22Rv1 (cell line): Measurements from ENCODE around the gene PTPRE.

Experiments used
- CTCF ChIP-seq: fragments of 450-650 bp; IDR thresholded peaks from 2 replicates; pipeline ENCODE4 v1.5.1; 2017; ENCODE audit warnings: mild to moderate bottlenecking
- ZFX ChIP-seq: fragments of 450-650 bp; IDR thresholded peaks from 2 replicates; pipeline ENCODE4 v1.6.1; 2017; ENCODE audit warnings: antibody characterized with exemption, borderline replicate concordance

GRCh38 chr10:128047351-128047750 is 140.4 kb downstream of the PTPRE start:
- TF ChIP-seq CTCF (peak; percentile 11; the same call in 1 of the 2 replicates), ZFX (no peak)
